ENCODE results near the gene TCERG1L. TPM values are rescaled to one million over a fixed set of nuclear protein-coding genes. Genes with fewer than 3 reads are reported as not detected.

Gene TCERG1L
- total and polyA plus RNA-seq, 2 experiments from 2014 or later, result 0.47 to 0.73 TPM

DNA sequence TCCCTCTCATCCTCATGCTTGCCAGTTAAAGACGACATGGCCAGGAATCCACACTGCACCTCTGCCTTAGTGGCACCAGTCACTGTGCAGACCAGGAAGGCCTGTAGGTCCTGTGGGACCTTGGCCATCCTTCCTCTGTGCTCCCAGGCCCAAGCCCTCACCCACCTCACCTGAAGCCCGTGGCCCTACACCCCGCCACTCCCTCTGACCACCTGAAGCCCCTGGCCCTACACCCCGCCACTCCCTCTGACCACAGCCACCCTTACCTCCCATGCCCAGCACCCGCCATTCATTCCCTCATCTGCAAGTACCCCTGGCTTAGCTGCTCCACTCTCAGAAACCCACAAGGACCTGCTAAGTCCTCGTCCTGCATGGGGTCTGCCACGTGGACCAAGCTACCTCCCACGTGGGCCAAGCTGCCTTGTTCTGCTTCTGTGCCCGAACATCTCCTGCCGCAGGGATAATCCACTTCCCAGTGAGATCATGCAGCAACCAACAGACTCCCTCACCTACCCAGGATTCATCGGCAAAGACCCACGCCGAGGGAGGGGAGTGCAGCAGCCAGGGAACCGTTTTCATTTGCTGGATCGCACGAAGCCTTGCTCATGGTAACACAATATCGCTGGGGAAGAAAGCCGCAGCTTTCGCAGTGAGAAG lies 151.2 kb downstream of the TCERG1L start:
- H2AFZ ChIP-seq, result no peak overlapping the region
- H3K4me1 ChIP-seq (ENCODE audit: insufficient read depth), result no peaks in the 10 kb centered on the region
- H3K36me3 ChIP-seq (replicated peaks; ENCODE audit: insufficient read depth, low read depth), result no peaks in the 10 kb centered on the region
- H4K20me1 ChIP-seq (ENCODE audit: insufficient read depth, poor library complexity, severe bottlenecking), result no peaks in the 10 kb centered on the region
- no peaks in the 10 kb centered on the region for H3K79me2 ChIP-seq
- no peak overlapping the region for H3K4me3 ChIP-seq
- WGBS (ENCODE audit: low lambda C conversion rate, missing lambda C conversion rate), result 96% methylated on average over 19 of the region's 19 CpGs
- H3K27ac ChIP-seq, result no peak overlapping the region
- H3K4me2 ChIP-seq, result no peak overlapping the region
- TF ChIP-seq EZH2phosphoT487 (IDR thresholded peaks at IDR 0.05; ENCODE audit: low read depth, severe bottlenecking, unreplicated experiment), result no peak
- no peak for TF ChIP-seq EZH2 (IDR thresholded peaks at IDR 0.05; ENCODE audit: borderline replicate concordance)
- TF ChIP-seq, protein P1, sequence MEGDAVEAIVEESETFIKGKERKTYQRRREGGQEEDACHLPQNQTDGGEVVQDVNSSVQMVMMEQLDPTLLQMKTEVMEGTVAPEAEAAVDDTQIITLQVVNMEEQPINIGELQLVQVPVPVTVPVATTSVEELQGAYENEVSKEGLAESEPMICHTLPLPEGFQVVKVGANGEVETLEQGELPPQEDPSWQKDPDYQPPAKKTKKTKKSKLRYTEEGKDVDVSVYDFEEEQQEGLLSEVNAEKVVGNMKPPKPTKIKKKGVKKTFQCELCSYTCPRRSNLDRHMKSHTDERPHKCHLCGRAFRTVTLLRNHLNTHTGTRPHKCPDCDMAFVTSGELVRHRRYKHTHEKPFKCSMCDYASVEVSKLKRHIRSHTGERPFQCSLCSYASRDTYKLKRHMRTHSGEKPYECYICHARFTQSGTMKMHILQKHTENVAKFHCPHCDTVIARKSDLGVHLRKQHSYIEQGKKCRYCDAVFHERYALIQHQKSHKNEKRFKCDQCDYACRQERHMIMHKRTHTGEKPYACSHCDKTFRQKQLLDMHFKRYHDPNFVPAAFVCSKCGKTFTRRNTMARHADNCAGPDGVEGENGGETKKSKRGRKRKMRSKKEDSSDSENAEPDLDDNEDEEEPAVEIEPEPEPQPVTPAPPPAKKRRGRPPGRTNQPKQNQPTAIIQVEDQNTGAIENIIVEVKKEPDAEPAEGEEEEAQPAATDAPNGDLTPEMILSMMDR (IDR thresholded peaks at IDR 0.05; ENCODE audit: poor library complexity), result no peak
- no peak for DNase-seq (ENCODE audit: low spot score)
- no peaks in the 10 kb centered on the region for H3K9me3 ChIP-seq (ENCODE audit: low read depth)
- no peaks in the 10 kb centered on the region for H3K27me3 ChIP-seq
- no peaks in the 10 kb centered on the region for H3K9me2 ChIP-seq (replicated peaks; ENCODE audit: insufficient read depth)

DNA sequence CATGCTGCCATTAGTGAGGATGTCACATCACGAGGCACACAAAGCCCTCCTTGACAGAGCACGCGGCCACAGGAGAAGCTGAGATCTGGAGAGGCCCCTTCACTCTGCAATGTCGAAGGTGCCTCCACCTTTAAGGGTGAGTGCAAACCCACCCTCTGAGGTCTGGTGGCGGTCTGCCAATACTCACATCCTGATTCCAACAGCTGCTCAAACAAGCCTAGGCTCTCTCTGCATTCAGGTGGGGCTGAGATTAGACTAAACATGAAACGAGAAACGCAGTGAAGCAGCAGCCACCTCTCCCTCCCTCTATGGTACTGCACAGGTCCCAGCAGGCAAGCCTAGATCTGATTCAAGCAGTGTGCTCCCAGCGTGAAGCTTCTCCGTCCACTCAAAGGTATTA lies 151.8 kb downstream of the TCERG1L start:
- 86% methylated on average over 9 of the region's 9 CpGs for WGBS (ENCODE audit: low lambda C conversion rate, missing lambda C conversion rate)
- Histone ChIP-seq H3K79me2 (no peaks in the 10 kb centered on the region), H3K27ac (no peak overlapping the region)

DNA sequence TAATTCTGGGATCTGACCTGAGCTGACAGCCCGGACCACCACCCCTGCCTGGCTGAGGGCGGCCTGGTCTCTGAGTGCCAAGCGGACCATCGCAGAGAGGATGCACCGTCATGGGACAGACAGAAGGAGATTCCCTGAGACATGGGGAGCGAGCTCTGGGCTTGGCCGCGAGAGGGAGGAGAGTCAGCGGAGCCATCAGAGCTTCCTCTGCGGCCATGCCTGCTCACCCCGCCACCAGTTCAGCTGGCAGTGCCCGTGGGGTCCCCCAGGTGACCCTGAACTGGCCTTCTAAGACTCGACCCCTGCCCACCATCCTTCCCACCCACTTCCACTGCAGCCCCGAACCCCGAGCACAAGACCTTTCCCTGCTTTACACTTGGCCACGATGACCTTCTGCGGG lies 152.8 kb downstream of the TCERG1L start:
- H3K27ac ChIP-seq, result no peak overlapping the region
- H3K79me2 ChIP-seq, result no peaks in the 10 kb centered on the region
- H2AFZ ChIP-seq, result no peak overlapping the region
- H4K20me1 ChIP-seq (ENCODE audit: insufficient read depth, poor library complexity, severe bottlenecking), result no peaks in the 10 kb centered on the region
- WGBS (ENCODE audit: low lambda C conversion rate, missing lambda C conversion rate), result 97% methylated on average over 17 of the region's 17 CpGs
- H3K27me3 ChIP-seq, result no peaks in the 10 kb centered on the region
- no peaks in the 10 kb centered on the region for H3K9me2 ChIP-seq (replicated peaks; ENCODE audit: insufficient read depth)
- no peak overlapping the region for H3K4me2 ChIP-seq
- H3K4me1 ChIP-seq (ENCODE audit: insufficient read depth), result no peaks in the 10 kb centered on the region
- H3K4me3 ChIP-seq, result no peak overlapping the region
- TF ChIP-seq, protein P1 (IDR thresholded peaks at IDR 0.05; ENCODE audit: poor library complexity), result no peak
- no peak for TF ChIP-seq EZH2 (IDR thresholded peaks at IDR 0.05; ENCODE audit: borderline replicate concordance)
- no peak for TF ChIP-seq EZH2phosphoT487 (IDR thresholded peaks at IDR 0.05; ENCODE audit: low read depth, severe bottlenecking, unreplicated experiment)
- no peaks in the 10 kb centered on the region for H3K9me3 ChIP-seq (ENCODE audit: low read depth)
- DNase-seq (ENCODE audit: low spot score), result no peak
- no peaks in the 10 kb centered on the region for H3K36me3 ChIP-seq (replicated peaks; ENCODE audit: insufficient read depth, low read depth)

More for the DNA sequence above, 151.8 kb downstream of the TCERG1L start:
- Histone ChIP-seq H3K9me3 (ENCODE audit: low read depth) (no peaks in the 10 kb centered on the region), H3K4me3 (no peak overlapping the region), H3K4me1 (ENCODE audit: insufficient read depth) (no peaks in the 10 kb centered on the region), H3K4me2 (no peak overlapping the region), H3K36me3 (replicated peaks; ENCODE audit: insufficient read depth, low read depth) (no peaks in the 10 kb centered on the region), H2AFZ (no peak overlapping the region), H3K9me2 (replicated peaks; ENCODE audit: insufficient read depth) (no peaks in the 10 kb centered on the region), H4K20me1 (ENCODE audit: insufficient read depth, poor library complexity, severe bottlenecking) (no peaks in the 10 kb centered on the region), H3K27me3 (no peaks in the 10 kb centered on the region)
- TF ChIP-seq, protein P1 (IDR thresholded peaks at IDR 0.05; ENCODE audit: poor library complexity), result no peak
- no peak for TF ChIP-seq EZH2phosphoT487 (IDR thresholded peaks at IDR 0.05; ENCODE audit: low read depth, severe bottlenecking, unreplicated experiment)
- no peak for TF ChIP-seq EZH2 (IDR thresholded peaks at IDR 0.05; ENCODE audit: borderline replicate concordance)
- DNase-seq (ENCODE audit: low spot score), result no peak
